GM23338 (cell line): ENCODE results near the gene SLC27A3. TPM values are rescaled to one million over a fixed set of nuclear protein-coding genes. Genes with fewer than 3 reads are reported as not detected.
A peak's percentile ranks its signal among the peaks of the same experiment; 100 is the strongest.

Source experiments
- ATAC-seq: fragments of 200-7000 bp; cut with Tn5 transposase; 3 replicates; pipeline ENCODE4 v1.9.1; 2020
- DNase-seq: peaks from one replicate; pipeline ENCODE4 v3.0.0-alpha.2; 2015; ENCODE audit warnings: low spot score
- H2AFZ ChIP-seq: fragments of 200-600 bp; sonication (generic); 2 replicates; pipeline ENCODE4 v1.8.0; 2016; ENCODE audit warnings: antibody characterized with exemption, mild to moderate bottlenecking, moderate library complexity
- H3F3A ChIP-seq: fragments of 200-600 bp; sonication (generic); replicated peaks from 2 replicates; pipeline ENCODE4 v1.8.0; 2017; ENCODE audit warnings: antibody characterized with exemption, mixed run types, low read depth
- H3K27ac ChIP-seq: fragments of 200-600 bp; sonication (generic); 2 replicates; pipeline ENCODE4 v1.6.1; 2016; ENCODE audit warnings: low read depth
- H3K27me3 ChIP-seq: fragments of 200-600 bp; sonication (generic); 2 replicates; pipeline ENCODE4 v1.8.0; 2016; ENCODE audit warnings: mild to moderate bottlenecking, mixed run types, moderate library complexity; ENCODE audit not compliant: insufficient read depth
- H3K36me3 ChIP-seq: fragments of 200-600 bp; sonication (generic); 2 replicates; pipeline ENCODE4 v1.8.0; 2016; ENCODE audit warnings: mild to moderate bottlenecking; ENCODE audit not compliant: insufficient read depth
- H3K4me1 ChIP-seq: fragments of 200-600 bp; sonication (generic); 2 replicates; pipeline ENCODE4 v1.8.0; 2016; ENCODE audit warnings: mild to moderate bottlenecking, moderate library complexity; ENCODE audit not compliant: insufficient read depth
- H3K4me2 ChIP-seq: fragments of 200-600 bp; sonication (generic); 2 replicates; pipeline ENCODE4 v1.7.1; 2017; ENCODE audit warnings: mixed run types
- H3K4me3 ChIP-seq: fragments of 200-600 bp; sonication (generic); 2 replicates; pipeline ENCODE4 v1.6.1; 2016; ENCODE audit warnings: mixed run types
- H3K79me2 ChIP-seq: fragments of 200-600 bp; sonication (generic); replicated peaks from 2 replicates; pipeline ENCODE4 v1.8.0; 2017; ENCODE audit warnings: mild to moderate bottlenecking; ENCODE audit not compliant: insufficient read depth
- H3K9me2 ChIP-seq: fragments of 200-600 bp; sonication (generic); 2 replicates; pipeline ENCODE4 v1.8.0; 2017; ENCODE audit not compliant: insufficient read depth
- H4K20me1 ChIP-seq: fragments of 200-600 bp; sonication (generic); replicated peaks from 2 replicates; pipeline ENCODE4 v1.8.0; 2017; ENCODE audit warnings: mild to moderate bottlenecking; ENCODE audit not compliant: insufficient read depth
- H3K27ac Mint-ChIP-seq: 2 replicates; pipeline ENCODE4 v1.8.0; 2020; ENCODE audit warnings: inconsistent platforms, mild to moderate bottlenecking, moderate library complexity, mixed read lengths
- H3K27me3 Mint-ChIP-seq: 3 replicates; pipeline ENCODE4 v1.8.0; 2022; ENCODE audit warnings: low read depth, mild to moderate bottlenecking, moderate library complexity, mixed read lengths, inconsistent platforms; ENCODE audit not compliant: insufficient read depth, poor library complexity
- H3K36me3 Mint-ChIP-seq: 3 replicates; pipeline ENCODE4 v1.8.0; 2021; ENCODE audit warnings: low read depth, mild to moderate bottlenecking, inconsistent platforms, moderate library complexity, mixed read lengths
- H3K4me1 Mint-ChIP-seq: 3 replicates; pipeline ENCODE4 v1.8.0; 2020; ENCODE audit warnings: mild to moderate bottlenecking, inconsistent platforms, mixed read lengths
- H3K4me3 Mint-ChIP-seq: 3 replicates; pipeline ENCODE4 v1.8.0; 2021; ENCODE audit warnings: moderate library complexity, mild to moderate bottlenecking, inconsistent platforms, mixed read lengths
- H3K9me3 Mint-ChIP-seq: 3 replicates; pipeline ENCODE4 v1.8.0; 2020; ENCODE audit warnings: moderate library complexity, mild to moderate bottlenecking, inconsistent platforms, mixed read lengths
- CREB1 ChIP-seq: fragments of 250-450 bp; sonication (Bioruptor Pico); IDR thresholded peaks from 2 replicates; pipeline ENCODE4 v1.5.0; 2020; ENCODE audit warnings: low read depth, mild to moderate bottlenecking, moderate library complexity
- ETS1 ChIP-seq: IDR thresholded peaks from 2 replicates; pipeline ENCODE4 v1.6.1; 2016; ENCODE audit warnings: antibody characterized with exemption
- EZH2phosphoT487 ChIP-seq: fragments of 200-600 bp; sonication (generic); IDR thresholded peaks from one replicate; pipeline ENCODE4 v1.8.1; 2018; ENCODE audit warnings: antibody characterized with exemption; ENCODE audit not compliant: unreplicated experiment
- JUNB ChIP-seq: IDR thresholded peaks from one replicate; pipeline ENCODE4 v1.6.1; 2016; ENCODE audit warnings: antibody characterized with exemption; ENCODE audit not compliant: unreplicated experiment
- NANOG ChIP-seq: IDR thresholded peaks from 2 replicates; pipeline ENCODE4 v1.6.1; 2016; ENCODE audit warnings: antibody characterized with exemption, borderline replicate concordance
- POLR2AphosphoS5 ChIP-seq: IDR thresholded peaks from 2 replicates; pipeline ENCODE4 v1.6.1; 2016; ENCODE audit warnings: antibody characterized with exemption, low read depth
- REST ChIP-seq: IDR thresholded peaks from one replicate; pipeline ENCODE4 v1.6.1; 2018; ENCODE audit warnings: antibody characterized with exemption; ENCODE audit not compliant: unreplicated experiment
- STAT1 ChIP-seq: IDR thresholded peaks from one replicate; pipeline ENCODE4 v1.6.1; 2016; ENCODE audit warnings: antibody characterized with exemption; ENCODE audit not compliant: unreplicated experiment
- ZNF331 ChIP-seq: fragments of 250-450 bp; sonication (Bioruptor Pico); IDR thresholded peaks from 2 replicates; pipeline ENCODE4 v1.5.0; 2020; ENCODE audit warnings: low read depth, mild to moderate bottlenecking, moderate library complexity
- ZNF462 ChIP-seq: fragments of 250-450 bp; sonication (Bioruptor Pico); IDR thresholded peaks from 2 replicates; pipeline ENCODE4 v1.5.0; 2020; ENCODE audit warnings: mild to moderate bottlenecking, moderate library complexity
- polyA plus RNA-seq: library from polyadenylated mRNA; unstranded; fragments of >200 nt; fragmentation: Nextera tagmentation; extraction: Ambion mirVana; gene quantifications from 2 replicates; pipeline ENCODE4 v1.2.1, GENCODE V29; 2016
- total RNA-seq: library from RNA; depleted of rRNA; stranded (reverse); fragments of >200 nt; shearing (Covaris generic); gene quantifications from 2 replicates; pipeline ENCODE4 v1.2.3, GENCODE V29; 2014

The SLC27A3 gene
- total and polyA plus RNA-seq, 2 experiments from 2014 or later = 24.2 to 26.3 TPM

GRCh38 chr1:153805886-153806719 is 30.9 kb downstream of the SLC27A3 start:
- ATAC-seq (no peak), DNase-seq (no peak)
- no peak overlapping the region; the same call in 1 of the 2 replicates for H3K27ac Mint-ChIP-seq
- Histone ChIP-seq H3K27me3 (no peaks in the 10 kb centered on the region), H3K36me3 (peaks cover 11% of the 10 kb centered on the region), H3K4me1 (peaks cover 7% of the 10 kb centered on the region; the same call in 1 of the 2 replicates), H3K9me2 (no peaks in the 10 kb centered on the region), H3K27ac (peak overlapping the region; percentile 72), H3K4me3 (no peak overlapping the region), H4K20me1 (no peaks in the 10 kb centered on the region; the same call in 1 of the 2 replicates), H3F3A (peaks cover 4% of the 10 kb centered on the region; the same call in 1 of the 2 replicates), H3K4me2 (no peak overlapping the region), H3K79me2 (no peaks in the 10 kb centered on the region), H2AFZ (no peak overlapping the region)
- no peaks in the 10 kb centered on the region for H3K9me3 Mint-ChIP-seq
- TF ChIP-seq POLR2AphosphoS5 (no peak), CREB1 (CRISPR knock-in tag) (no peak), REST (no peak), NANOG (no peak), ZNF462 (CRISPR knock-in tag) (no peak), EZH2phosphoT487 (no peak), JUNB (no peak), STAT1 (no peak), ZNF331 (no peak), ETS1 (no peak)
- H3K36me3 Mint-ChIP-seq = peaks cover 32% of the 10 kb centered on the region
- H3K4me3 Mint-ChIP-seq = no peak overlapping the region
- H3K4me1 Mint-ChIP-seq = peaks cover 12% of the 10 kb centered on the region
- peaks cover 6% of the 10 kb centered on the region for H3K27me3 Mint-ChIP-seq
